HCT116 (cell line): ENCODE results near the gene GDPD5. TPM values are rescaled to one million over a fixed set of nuclear protein-coding genes. Genes with fewer than 3 reads are reported as not detected.

Experiments used
- ATAC-seq: fragments of 200-7000 bp; cut with Tn5 transposase; 2 replicates; pipeline ENCODE4 v1.9.1; 2020; ENCODE audit warnings: mild to moderate bottlenecking, moderate library complexity
- BruUV-seq: library from RNA; stranded (reverse); fragments of 400-500 nt; replicated peaks from 2 replicates; lab custom pipeline; 2021; lab: Mats Ljungman, UMichigan
- CTCF ChIA-PET: fragments of 300-600 bp; sonication (Branson Sonifier 250); formaldehyde crosslinking; loops from one replicate; lab custom pipeline; 2021; ENCODE audit warnings: antibody characterized with exemption; lab: Charles Lee
- POLR2A ChIA-PET: fragments of 300-600, 350-600 bp; sonication (Branson Sonifier 250); formaldehyde crosslinking; loops from one replicate; lab custom pipeline; 2021; ENCODE audit warnings: antibody characterized with exemption; lab: Charles Lee
- RAD21 ChIA-PET, 2 experiments: fragments of 300-600 bp; sonication (Branson Sonifier 250); formaldehyde crosslinking; loops; one replicate each; lab custom pipeline; 2023; ENCODE audit warnings: low total read pairs in 2 of 2; ENCODE audit not compliant: uncharacterized antibody in 2 of 2, unreplicated experiment in 2 of 2, low non-redundant PET in 1 of 2; lab: Charles Lee
- DNase-seq: peaks from one replicate; pipeline ENCODE4 v3.0.0-alpha.2; 2010; ENCODE audit warnings: low read depth, low spot score
- H2AFZ ChIP-seq: fragments of 200-600 bp; shearing (Covaris generic), sonication (generic); 2 replicates; pipeline ENCODE4 v1.6.1; 2017; ENCODE audit warnings: low read depth, mixed run types, mixed read lengths, antibody characterized with exemption, low read length; ENCODE audit not compliant: poor library complexity, severe bottlenecking
- H3K27ac ChIP-seq: 2 replicates; pipeline ENCODE4 v1.5.1; 2012; ENCODE audit warnings: low read depth, low read length
- H3K27me3 ChIP-seq: fragments of 200-600 bp; sonication (generic); 2 replicates; pipeline ENCODE4 v1.6.1; 2016; ENCODE audit warnings: mixed run types, low read length, mixed read lengths; ENCODE audit not compliant: insufficient read depth
- H3K36me3 ChIP-seq, 2 experiments: fragments of 200-500 bp in 1 of 2; fragments of 200-600 bp in 1 of 2; sonication (Bioruptor generic) in 1 of 2; sonication (generic) in 1 of 2; 2 replicates each; pipeline versions ENCODE4 v1.5.1 to v1.6.1; 2014 to 2016; ENCODE audit warnings: low read length in 2 of 2, inconsistent platforms in 1 of 2, mixed read lengths in 1 of 2, mixed run types in 1 of 2; ENCODE audit not compliant: insufficient read depth in 2 of 2, control insufficient read depth in 1 of 2
- H3K4me1 ChIP-seq, 2 experiments: fragments of 200-600 bp in 1 of 2; sonication (generic) in 1 of 2; 2 replicates each; pipeline versions ENCODE4 v1.5.1 to v1.6.1; 2012 to 2017; ENCODE audit warnings: low read length in 2 of 2, inconsistent platforms in 1 of 2, mild to moderate bottlenecking in 1 of 2, mixed read lengths in 1 of 2, mixed run types in 1 of 2, moderate library complexity in 1 of 2; ENCODE audit not compliant: insufficient read depth in 2 of 2, control insufficient read depth in 1 of 2
- H3K4me2 ChIP-seq: fragments of 200-600 bp; sonication (generic); 2 replicates; pipeline ENCODE4 v1.6.1; 2017; ENCODE audit warnings: mixed run types, low read length, mixed read lengths
- H3K4me3 ChIP-seq, 2 experiments: fragments of 200-600 bp in 1 of 2; sonication (generic) in 1 of 2; replicated peaks in 1 of 2; 2 replicates each; pipeline ENCODE4 v1.5.1; 2011 to 2016; ENCODE audit warnings: low read length in 2 of 2, control low read depth in 1 of 2, low read depth in 1 of 2, mild to moderate bottlenecking in 1 of 2, mixed read lengths in 1 of 2, mixed run types in 1 of 2
- H3K79me2 ChIP-seq: fragments of 200-600 bp; sonication (generic); 2 replicates; pipeline ENCODE4 v1.6.1; 2017; ENCODE audit warnings: mild to moderate bottlenecking, mixed run types, low read length, moderate library complexity, mixed read lengths; ENCODE audit not compliant: insufficient read depth
- H3K9ac ChIP-seq: fragments of 200-600 bp; sonication (generic); 2 replicates; pipeline ENCODE4 v1.6.1; 2016; ENCODE audit warnings: low read length, mixed read lengths
- H3K9me2 ChIP-seq: fragments of 200-600 bp; sonication (generic), shearing (Covaris generic); 2 replicates; pipeline ENCODE4 v1.6.1; 2017; ENCODE audit warnings: mixed run types, mild to moderate bottlenecking, moderate library complexity; ENCODE audit not compliant: insufficient read depth
- H3K9me3 ChIP-seq, 2 experiments: fragments of 200-500 bp in 1 of 2; fragments of 200-600 bp in 1 of 2; sonication (Bioruptor generic) in 1 of 2; sonication (generic) in 1 of 2; 2 replicates each; pipeline ENCODE4 v1.6.1; 2014 to 2017; ENCODE audit warnings: low read length in 2 of 2, mixed read lengths in 2 of 2, inconsistent platforms in 1 of 2, low read depth in 1 of 2, mild to moderate bottlenecking in 1 of 2, mixed run types in 1 of 2, moderate library complexity in 1 of 2; ENCODE audit not compliant: control insufficient read depth in 1 of 2, insufficient read depth in 1 of 2
- H4K20me1 ChIP-seq: fragments of 200-600 bp; sonication (generic), shearing (Covaris generic); 2 replicates; pipeline ENCODE4 v1.6.1; 2017; ENCODE audit warnings: mixed run types, mild to moderate bottlenecking, moderate library complexity; ENCODE audit not compliant: insufficient read depth
- CBX3 ChIP-seq: IDR thresholded peaks from 2 replicates; pipeline ENCODE4 v1.6.1; 2012; ENCODE audit warnings: low read depth
- EGR1 ChIP-seq: IDR thresholded peaks from 2 replicates; pipeline ENCODE4 v1.6.1; 2012; ENCODE audit warnings: low read depth
- ELF1 ChIP-seq: IDR thresholded peaks from 2 replicates; pipeline ENCODE4 v1.6.1; 2012; ENCODE audit warnings: low read depth, borderline replicate concordance
- EZH2 ChIP-seq: fragments of 200-600 bp; sonication (generic); IDR thresholded peaks from 2 replicates; pipeline ENCODE4 v1.6.1; 2017; ENCODE audit warnings: antibody characterized with exemption, mixed run types
- EZH2phosphoT487 ChIP-seq: fragments of 200-600 bp; IDR thresholded peaks from 2 replicates; pipeline ENCODE4 v1.6.1; 2018; ENCODE audit warnings: antibody characterized with exemption, borderline replicate concordance
- FOSL1 ChIP-seq: IDR thresholded peaks from 2 replicates; pipeline ENCODE4 v1.6.1; 2012; ENCODE audit warnings: low read depth
- JUND ChIP-seq: IDR thresholded peaks from 2 replicates; pipeline ENCODE4 v1.6.1; 2012
- POLR2A ChIP-seq: IDR thresholded peaks from 2 replicates; pipeline ENCODE4 v1.7.0; 2011; ENCODE audit warnings: borderline replicate concordance; ENCODE audit not compliant: insufficient read depth, insufficient read length; ENCODE audit errors: extremely low read depth
- POLR2AphosphoS5 ChIP-seq: IDR thresholded peaks from 2 replicates; pipeline ENCODE4 v1.6.1; 2011; ENCODE audit warnings: mild to moderate bottlenecking, low read depth, low read length, moderate library complexity
- RAD21 ChIP-seq: IDR thresholded peaks from 2 replicates; pipeline ENCODE4 v1.6.1; 2012; ENCODE audit warnings: low read depth, mild to moderate bottlenecking
- SP1 ChIP-seq: IDR thresholded peaks from 2 replicates; pipeline ENCODE4 v1.6.1; 2012; ENCODE audit warnings: low read depth
- SRF ChIP-seq: IDR thresholded peaks from 2 replicates; pipeline ENCODE4 v1.6.1; 2012; ENCODE audit warnings: low read depth
- YY1 ChIP-seq: IDR thresholded peaks from 2 replicates; pipeline ENCODE4 v1.6.1; 2011; ENCODE audit warnings: low read length, low read depth, moderate library complexity, mild to moderate bottlenecking; ENCODE audit not compliant: insufficient replicate concordance; ENCODE audit errors: extremely low read depth
- ZBTB33 ChIP-seq: IDR thresholded peaks from 2 replicates; pipeline ENCODE4 v1.6.1; 2011; ENCODE audit warnings: mild to moderate bottlenecking, low read length, moderate library complexity; ENCODE audit not compliant: insufficient replicate concordance; ENCODE audit errors: extremely low read depth
- ZFX ChIP-seq: fragments of 450-650 bp; IDR thresholded peaks from 2 replicates; pipeline ENCODE4 v1.6.1; 2017
- ZNF274 ChIP-seq: fragments of 200-500 bp; sonication (Bioruptor generic); IDR thresholded peaks from 2 replicates; pipeline ENCODE4 v1.6.1; 2014; ENCODE audit warnings: mild to moderate bottlenecking, low read depth, low read length, inconsistent platforms
- intact Hi-C: fragments of 100-400 bp; cut with micrococcal nuclease; formaldehyde crosslinking; loops from 2 replicates; pipeline ENCODE4 v1.10.0; 2022
- total RNA-seq: library from RNA; stranded (reverse); gene quantifications from one replicate; pipeline ENCODE4 v1.2.1, GENCODE V29; 2021; ENCODE audit not compliant: unreplicated experiment
- TF ChIP-seq, protein P1 (sequence below), 3 experiments: fragments of 200-600 bp in 1 of 3; sonication (generic) in 1 of 3; IDR thresholded peaks in 2 of 3; conservative IDR thresholded peaks in 1 of 3; 2 replicates each; pipeline ENCODE4 v1.5.1; 2012 to 2017; ENCODE audit warnings: low read depth in 2 of 3, low read length in 2 of 3, antibody characterized with exemption in 1 of 3, borderline replicate concordance in 1 of 3, control low read depth in 1 of 3, mild to moderate bottlenecking in 1 of 3, mixed read lengths in 1 of 3, mixed run types in 1 of 3, moderate library complexity in 1 of 3; ENCODE audit not compliant: insufficient read depth in 1 of 3
- TF ChIP-seq, protein P2 (sequence below): IDR thresholded peaks from 2 replicates; pipeline ENCODE4 v1.6.1; 2012
- TF ChIP-seq, protein P3 (sequence below): IDR thresholded peaks from 2 replicates; pipeline ENCODE4 v1.6.1; 2012

GDPD5 gene
- total RNA-seq, 1 experiment from 2014 or later = 27.5 TPM

- TF ChIP-seq POLR2AphosphoS5 = no peak
- TF ChIP-seq EZH2phosphoT487 = no peak
- no peak for TF ChIP-seq ZBTB33
- TF ChIP-seq EZH2 = no peak
- TF ChIP-seq, protein P1, sequence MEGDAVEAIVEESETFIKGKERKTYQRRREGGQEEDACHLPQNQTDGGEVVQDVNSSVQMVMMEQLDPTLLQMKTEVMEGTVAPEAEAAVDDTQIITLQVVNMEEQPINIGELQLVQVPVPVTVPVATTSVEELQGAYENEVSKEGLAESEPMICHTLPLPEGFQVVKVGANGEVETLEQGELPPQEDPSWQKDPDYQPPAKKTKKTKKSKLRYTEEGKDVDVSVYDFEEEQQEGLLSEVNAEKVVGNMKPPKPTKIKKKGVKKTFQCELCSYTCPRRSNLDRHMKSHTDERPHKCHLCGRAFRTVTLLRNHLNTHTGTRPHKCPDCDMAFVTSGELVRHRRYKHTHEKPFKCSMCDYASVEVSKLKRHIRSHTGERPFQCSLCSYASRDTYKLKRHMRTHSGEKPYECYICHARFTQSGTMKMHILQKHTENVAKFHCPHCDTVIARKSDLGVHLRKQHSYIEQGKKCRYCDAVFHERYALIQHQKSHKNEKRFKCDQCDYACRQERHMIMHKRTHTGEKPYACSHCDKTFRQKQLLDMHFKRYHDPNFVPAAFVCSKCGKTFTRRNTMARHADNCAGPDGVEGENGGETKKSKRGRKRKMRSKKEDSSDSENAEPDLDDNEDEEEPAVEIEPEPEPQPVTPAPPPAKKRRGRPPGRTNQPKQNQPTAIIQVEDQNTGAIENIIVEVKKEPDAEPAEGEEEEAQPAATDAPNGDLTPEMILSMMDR (IDR thresholded peaks at IDR 0.05 in 2 of 3, conservative IDR thresholded peaks at IDR 0.05 in 1 of 3; ENCODE audit: borderline replicate concordance in 1 of 3, insufficient read depth in 1 of 3, low read depth in 2 of 3, low read length in 2 of 3) = no peak
- no peak for TF ChIP-seq ZFX
- no peak for TF ChIP-seq ELF1
- TF ChIP-seq JUND = no peak
- TF ChIP-seq RAD21 = no peak
- TF ChIP-seq, protein P2, sequence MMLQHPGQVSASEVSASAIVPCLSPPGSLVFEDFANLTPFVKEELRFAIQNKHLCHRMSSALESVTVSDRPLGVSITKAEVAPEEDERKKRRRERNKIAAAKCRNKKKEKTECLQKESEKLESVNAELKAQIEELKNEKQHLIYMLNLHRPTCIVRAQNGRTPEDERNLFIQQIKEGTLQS = no peak
- no peak for TF ChIP-seq CBX3
- TF ChIP-seq FOSL1 = no peak
- no peak for TF ChIP-seq SP1
- no peak for TF ChIP-seq ZNF274
- no peak for TF ChIP-seq EGR1
- no peak for TF ChIP-seq SRF
- TF ChIP-seq YY1 = no peak
- TF ChIP-seq, protein P3, sequence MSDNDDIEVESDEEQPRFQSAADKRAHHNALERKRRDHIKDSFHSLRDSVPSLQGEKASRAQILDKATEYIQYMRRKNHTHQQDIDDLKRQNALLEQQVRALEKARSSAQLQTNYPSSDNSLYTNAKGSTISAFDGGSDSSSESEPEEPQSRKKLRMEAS = no peak
- no peak for TF ChIP-seq POLR2A
- Histone ChIP-seq H3K4me2 (no peak overlapping the region), H3K27ac (no peak overlapping the region), H4K20me1 (no peaks in the 10 kb centered on the region), H3K79me2 (no peaks in the 10 kb centered on the region), H2AFZ (no peak overlapping the region), H3K9me3 (no peaks in the 10 kb centered on the region), H3K27me3 (no peaks in the 10 kb centered on the region), H3K9ac (no peak overlapping the region), H3K4me3 (no peak overlapping the region), H3K36me3 (no peaks in the 10 kb centered on the region), H3K9me2 (no peaks in the 10 kb centered on the region), H3K4me1 (peaks cover 0 to 21% of the 10 kb centered on the region in 2 experiments; a peak in 2 of 4 replicates)
- no TSS peak for BruUV-seq
- no peak for DNase-seq
- intact Hi-C loops = no loop called here
- RAD21 ChIA-PET = no interaction called here
- POLR2A ChIA-PET = interaction anchor here (1.0 to 2.0 kb wide), 2 partner anchors 8 to 17 kb away, joined by 3 to 11 read pairs; partner anchors contain the start of gene SERPINH1
- no peak; the same call in 1 of the 2 replicates for ATAC-seq
- CTCF ChIA-PET = interaction anchor here (1.0 to 1.1 kb wide), 2 partner anchors 8 to 103 kb away, joined by 3 read pairs; no protein-coding TSS in a partner anchor
These were observed 28.7 kb upstream of the GDPD5 start for GRCh38 chr11:75554258-75555022.
